HepG2 (cell line): Measurements from ENCODE around the gene CATSPERD. TPM values are rescaled to one million over a fixed set of nuclear protein-coding genes. Genes with fewer than 3 reads are reported as not detected.
A peak's percentile ranks its signal among the peaks of the same experiment; 100 is the strongest.

Source experiments
- ATF7 ChIP-seq, 2 experiments: fragments of 450-650 bp in 1 of 2; sonication (generic) in 1 of 2; formaldehyde crosslinking in 1 of 2; IDR thresholded peaks; 2 replicates each; pipeline versions ENCODE4 v1.4.0 to v1.6.1; 2016 to 2020; ENCODE audit warnings: antibody characterized with exemption in 1 of 2, mild to moderate bottlenecking in 1 of 2, missing genetic modification reagents in 1 of 2
- ATF7-NPFF ChIP-seq: sonication (generic); formaldehyde crosslinking; IDR thresholded peaks from 2 replicates; pipeline ENCODE4 v1.8.1; 2023; ENCODE audit warnings: mild to moderate bottlenecking, low read depth, missing genetic modification reagents, moderate library complexity
- CHD4 ChIP-seq: fragments of 200-600 bp; sonication (generic); IDR thresholded peaks from 2 replicates; pipeline ENCODE4 v1.7.0; 2017; ENCODE audit warnings: mild to moderate bottlenecking, low read length, borderline replicate concordance
- CREB1 ChIP-seq, 2 experiments: fragments of 450-650 bp in 1 of 2; IDR thresholded peaks; 2 replicates each; pipeline ENCODE4 v1.6.1; 2016 to 2017; ENCODE audit warnings: control low read depth in 1 of 2, mild to moderate bottlenecking in 1 of 2, missing compliant biosample characterization in 1 of 2, missing genetic modification characterization in 1 of 2
- ETV5 ChIP-seq: IDR thresholded peaks from 2 replicates; pipeline ENCODE4 v1.6.1; 2018; ENCODE audit warnings: missing biosample characterization, missing genetic modification reagents, inconsistent platforms, borderline replicate concordance
- GPN1 ChIP-seq: sonication (generic); formaldehyde crosslinking; IDR thresholded peaks from 2 replicates; pipeline ENCODE4 v1.5.1; 2020; ENCODE audit warnings: missing genetic modification reagents, borderline replicate concordance
- NFATC3 ChIP-seq: sonication (generic); formaldehyde crosslinking; IDR thresholded peaks from 2 replicates; pipeline ENCODE4 v1.5.1; 2020; ENCODE audit warnings: mild to moderate bottlenecking, missing genetic modification reagents
- NFYC ChIP-seq: IDR thresholded peaks from 2 replicates; pipeline ENCODE4 v1.6.1; 2016; ENCODE audit warnings: missing genetic modification reagents, missing compliant biosample characterization
- PHF21A ChIP-seq: sonication (generic); formaldehyde crosslinking; IDR thresholded peaks from 2 replicates; pipeline ENCODE4 v1.5.0; 2020; ENCODE audit warnings: mild to moderate bottlenecking, missing genetic modification reagents
- ZBTB1 ChIP-seq: sonication (generic); formaldehyde crosslinking; IDR thresholded peaks from 2 replicates; pipeline ENCODE4 v1.4.0; 2020; ENCODE audit warnings: missing genetic modification reagents, borderline replicate concordance
- ZC3H4 ChIP-seq: sonication (generic); formaldehyde crosslinking; IDR thresholded peaks from 2 replicates; pipeline ENCODE4 v1.4.0; 2020; ENCODE audit warnings: missing genetic modification reagents, borderline replicate concordance
- ZNF605 ChIP-seq: sonication (generic); formaldehyde crosslinking; IDR thresholded peaks from 2 replicates; pipeline ENCODE4 v1.8.0; 2022; ENCODE audit warnings: mild to moderate bottlenecking, missing genetic modification reagents
- polyA plus RNA-seq, 8 experiments: library from polyadenylated mRNA; depleted of rRNA in 3 of 8; stranded (reverse) in 7 of 8; unstranded in 1 of 8; fragments of >200 nt; fragmentation: Illumina TruSeq in 4 of 8; extraction: Trizol in 4 of 8; gene quantifications; 2 replicates each; pipeline versions ENCODE4 v1.2.1 to v1.2.3, GENCODE V29; 2011 to 2016; ENCODE audit warnings: low read depth in 4 of 8, missing spikeins in 1 of 8, mixed read lengths in 1 of 8; ENCODE audit not compliant: insufficient read depth in 1 of 8
- total RNA-seq, 5 experiments: library from RNA; depleted of rRNA; stranded (reverse); fragments of >200 nt; fragmentation: Illumina TruSeq; extraction: Trizol; gene quantifications; 2 replicates each; pipeline ENCODE4 v1.2.3, GENCODE V29; 2016; ENCODE audit warnings: low read depth in 1 of 5
- TF ChIP-seq, protein P1 (sequence below): sonication (generic); formaldehyde crosslinking; IDR thresholded peaks from 2 replicates; pipeline ENCODE4 v1.4.0; 2020; ENCODE audit warnings: mild to moderate bottlenecking, missing genetic modification reagents, borderline replicate concordance
- TF ChIP-seq, protein P2 (sequence below): IDR thresholded peaks from 2 replicates; pipeline ENCODE4 v1.6.1; 2018; ENCODE audit warnings: missing genetic modification reagents, mild to moderate bottlenecking, missing compliant biosample characterization
- TF ChIP-seq, protein P3 (sequence below): sonication (generic); formaldehyde crosslinking; IDR thresholded peaks from 2 replicates; pipeline ENCODE4 v1.5.0; 2020; ENCODE audit warnings: missing genetic modification reagents
- TF ChIP-seq, protein P4 (sequence below): sonication (generic); formaldehyde crosslinking; IDR thresholded peaks from 2 replicates; pipeline ENCODE4 v1.5.0; 2020; ENCODE audit warnings: mild to moderate bottlenecking, missing genetic modification reagents
- TF ChIP-seq, protein P5 (sequence below): sonication (generic); formaldehyde crosslinking; IDR thresholded peaks from 2 replicates; pipeline ENCODE4 v1.4.0; 2020; ENCODE audit warnings: mild to moderate bottlenecking, missing genetic modification reagents

The CATSPERD gene
- total and polyA plus RNA-seq, 2 of the 13 experiments (the other 11 are each of a cell fraction or from before 2014, with no cell fraction given) = 0.04 TPM; not detected in 1

DNA sequence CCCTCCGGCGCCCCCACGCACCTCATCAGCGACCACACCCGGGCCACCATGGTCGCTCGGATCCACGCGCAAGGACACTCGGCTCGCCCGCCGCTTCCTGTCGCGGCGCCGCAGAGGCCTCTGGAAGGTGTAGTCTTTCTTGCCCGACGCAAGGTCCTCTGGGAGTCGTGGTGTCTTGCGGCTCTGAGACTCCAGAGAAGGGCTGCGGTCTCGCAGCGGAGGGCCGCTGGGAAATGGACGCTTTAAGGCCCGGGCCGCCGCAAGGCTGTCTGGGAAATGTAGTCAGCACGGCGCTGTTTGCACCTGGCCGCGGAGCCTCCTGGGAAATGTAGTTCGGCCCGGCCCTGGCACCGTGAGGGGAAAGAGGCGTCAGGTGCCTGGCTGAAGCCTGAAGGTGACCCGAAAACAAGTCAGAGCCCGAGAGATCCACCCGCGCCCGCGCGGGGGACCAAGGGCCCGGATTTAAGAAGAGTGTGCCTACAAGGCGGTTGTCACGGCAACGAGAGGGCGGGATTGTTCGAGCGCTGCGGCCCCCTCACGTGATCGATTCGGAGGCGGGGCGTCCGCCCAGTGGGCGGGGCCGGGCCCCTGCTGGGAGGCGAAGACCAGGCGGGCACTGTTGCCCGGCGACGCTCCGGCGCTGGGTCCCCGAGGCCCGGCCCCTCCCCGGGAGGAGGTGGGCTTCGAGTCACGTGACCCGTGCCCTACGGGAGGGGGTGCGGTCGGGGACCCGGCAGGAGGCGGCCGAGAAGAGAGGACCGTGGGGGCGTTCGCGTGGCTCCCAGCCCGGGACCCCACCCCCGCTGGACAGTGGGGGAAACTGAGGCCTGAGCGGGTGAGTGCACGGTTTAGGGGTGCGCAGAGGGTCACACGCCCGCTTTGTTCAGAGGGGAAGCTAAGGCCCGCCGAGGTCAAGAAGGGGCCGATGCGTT, 39.7 kb upstream of the CATSPERD start, which contains the start of the genes HSD11B1L and MICOS13 (continued):
- TF ChIP-seq, protein P1, sequence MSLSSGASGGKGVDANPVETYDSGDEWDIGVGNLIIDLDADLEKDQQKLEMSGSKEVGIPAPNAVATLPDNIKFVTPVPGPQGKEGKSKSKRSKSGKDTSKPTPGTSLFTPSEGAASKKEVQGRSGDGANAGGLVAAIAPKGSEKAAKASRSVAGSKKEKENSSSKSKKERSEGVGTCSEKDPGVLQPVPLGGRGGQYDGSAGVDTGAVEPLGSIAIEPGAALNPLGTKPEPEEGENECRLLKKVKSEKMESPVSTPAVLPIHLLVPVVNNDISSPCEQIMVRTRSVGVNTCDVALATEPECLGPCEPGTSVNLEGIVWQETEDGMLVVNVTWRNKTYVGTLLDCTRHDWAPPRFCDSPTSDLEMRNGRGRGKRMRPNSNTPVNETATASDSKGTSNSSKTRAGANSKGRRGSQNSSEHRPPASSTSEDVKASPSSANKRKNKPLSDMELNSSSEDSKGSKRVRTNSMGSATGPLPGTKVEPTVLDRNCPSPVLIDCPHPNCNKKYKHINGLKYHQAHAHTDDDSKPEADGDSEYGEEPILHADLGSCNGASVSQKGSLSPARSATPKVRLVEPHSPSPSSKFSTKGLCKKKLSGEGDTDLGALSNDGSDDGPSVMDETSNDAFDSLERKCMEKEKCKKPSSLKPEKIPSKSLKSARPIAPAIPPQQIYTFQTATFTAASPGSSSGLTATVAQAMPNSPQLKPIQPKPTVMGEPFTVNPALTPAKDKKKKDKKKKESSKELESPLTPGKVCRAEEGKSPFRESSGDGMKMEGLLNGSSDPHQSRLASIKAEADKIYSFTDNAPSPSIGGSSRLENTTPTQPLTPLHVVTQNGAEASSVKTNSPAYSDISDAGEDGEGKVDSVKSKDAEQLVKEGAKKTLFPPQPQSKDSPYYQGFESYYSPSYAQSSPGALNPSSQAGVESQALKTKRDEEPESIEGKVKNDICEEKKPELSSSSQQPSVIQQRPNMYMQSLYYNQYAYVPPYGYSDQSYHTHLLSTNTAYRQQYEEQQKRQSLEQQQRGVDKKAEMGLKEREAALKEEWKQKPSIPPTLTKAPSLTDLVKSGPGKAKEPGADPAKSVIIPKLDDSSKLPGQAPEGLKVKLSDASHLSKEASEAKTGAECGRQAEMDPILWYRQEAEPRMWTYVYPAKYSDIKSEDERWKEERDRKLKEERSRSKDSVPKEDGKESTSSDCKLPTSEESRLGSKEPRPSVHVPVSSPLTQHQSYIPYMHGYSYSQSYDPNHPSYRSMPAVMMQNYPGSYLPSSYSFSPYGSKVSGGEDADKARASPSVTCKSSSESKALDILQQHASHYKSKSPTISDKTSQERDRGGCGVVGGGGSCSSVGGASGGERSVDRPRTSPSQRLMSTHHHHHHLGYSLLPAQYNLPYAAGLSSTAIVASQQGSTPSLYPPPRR (CRISPR knock-in tag) = 0 out of 2 replicates have a peak, but pooled peaks have one; percentile 31
- TF ChIP-seq, protein P2, sequence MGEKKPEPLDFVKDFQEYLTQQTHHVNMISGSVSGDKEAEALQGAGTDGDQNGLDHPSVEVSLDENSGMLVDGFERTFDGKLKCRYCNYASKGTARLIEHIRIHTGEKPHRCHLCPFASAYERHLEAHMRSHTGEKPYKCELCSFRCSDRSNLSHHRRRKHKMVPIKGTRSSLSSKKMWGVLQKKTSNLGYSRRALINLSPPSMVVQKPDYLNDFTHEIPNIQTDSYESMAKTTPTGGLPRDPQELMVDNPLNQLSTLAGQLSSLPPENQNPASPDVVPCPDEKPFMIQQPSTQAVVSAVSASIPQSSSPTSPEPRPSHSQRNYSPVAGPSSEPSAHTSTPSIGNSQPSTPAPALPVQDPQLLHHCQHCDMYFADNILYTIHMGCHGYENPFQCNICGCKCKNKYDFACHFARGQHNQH (CRISPR knock-in tag) = peak; percentile 52
- peak; percentile 23; the same call in 1 of the 2 replicates for TF ChIP-seq ATF7-NPFF (CRISPR knock-in tag)
- no peak for TF ChIP-seq CHD4
- no peak for TF ChIP-seq PHF21A (CRISPR knock-in tag)
- TF ChIP-seq ATF7 (IDR thresholded peaks at IDR 0.05) = no peak
- no peak for TF ChIP-seq ATF7 (CRISPR knock-in tag; IDR thresholded peaks at IDR 0.05)
- TF ChIP-seq CREB1 (IDR thresholded peaks at IDR 0.05) = peak; percentile 69
- peak; percentile 93 for TF ChIP-seq CREB1 (CRISPR knock-in tag; IDR thresholded peaks at IDR 0.05)
- peak; percentile 79 for TF ChIP-seq ETV5 (CRISPR knock-in tag)
- peak; percentile 37; the same call in 1 of the 2 replicates for TF ChIP-seq NFYC (CRISPR knock-in tag)
- no peak for TF ChIP-seq GPN1 (CRISPR knock-in tag)
- no peak for TF ChIP-seq ZBTB1
- peak; percentile 77 for TF ChIP-seq ZNF605 (CRISPR knock-in tag)
- TF ChIP-seq, protein P3, sequence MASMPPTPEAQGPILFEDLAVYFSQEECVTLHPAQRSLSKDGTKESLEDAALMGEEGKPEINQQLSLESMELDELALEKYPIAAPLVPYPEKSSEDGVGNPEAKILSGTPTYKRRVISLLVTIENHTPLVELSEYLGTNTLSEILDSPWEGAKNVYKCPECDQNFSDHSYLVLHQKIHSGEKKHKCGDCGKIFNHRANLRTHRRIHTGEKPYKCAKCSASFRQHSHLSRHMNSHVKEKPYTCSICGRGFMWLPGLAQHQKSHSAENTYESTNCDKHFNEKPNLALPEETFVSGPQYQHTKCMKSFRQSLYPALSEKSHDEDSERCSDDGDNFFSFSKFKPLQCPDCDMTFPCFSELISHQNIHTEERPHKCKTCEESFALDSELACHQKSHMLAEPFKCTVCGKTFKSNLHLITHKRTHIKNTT (CRISPR knock-in tag) = peak; percentile 80; the same call in 1 of the 2 replicates
- TF ChIP-seq, protein P4, sequence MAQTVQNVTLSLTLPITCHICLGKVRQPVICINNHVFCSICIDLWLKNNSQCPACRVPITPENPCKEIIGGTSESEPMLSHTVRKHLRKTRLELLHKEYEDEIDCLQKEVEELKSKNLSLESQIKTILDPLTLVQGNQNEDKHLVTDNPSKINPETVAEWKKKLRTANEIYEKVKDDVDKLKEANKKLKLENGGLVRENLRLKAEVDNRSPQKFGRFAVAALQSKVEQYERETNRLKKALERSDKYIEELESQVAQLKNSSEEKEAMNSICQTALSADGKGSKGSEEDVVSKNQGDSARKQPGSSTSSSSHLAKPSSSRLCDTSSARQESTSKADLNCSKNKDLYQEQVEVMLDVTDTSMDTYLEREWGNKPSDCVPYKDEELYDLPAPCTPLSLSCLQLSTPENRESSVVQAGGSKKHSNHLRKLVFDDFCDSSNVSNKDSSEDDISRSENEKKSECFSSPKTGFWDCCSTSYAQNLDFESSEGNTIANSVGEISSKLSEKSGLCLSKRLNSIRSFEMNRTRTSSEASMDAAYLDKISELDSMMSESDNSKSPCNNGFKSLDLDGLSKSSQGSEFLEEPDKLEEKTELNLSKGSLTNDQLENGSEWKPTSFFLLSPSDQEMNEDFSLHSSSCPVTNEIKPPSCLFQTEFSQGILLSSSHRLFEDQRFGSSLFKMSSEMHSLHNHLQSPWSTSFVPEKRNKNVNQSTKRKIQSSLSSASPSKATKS (CRISPR knock-in tag) = no peak
- no peak for TF ChIP-seq ZC3H4 (CRISPR knock-in tag)
- no peak for TF ChIP-seq NFATC3 (CRISPR knock-in tag)
- TF ChIP-seq, protein P5, sequence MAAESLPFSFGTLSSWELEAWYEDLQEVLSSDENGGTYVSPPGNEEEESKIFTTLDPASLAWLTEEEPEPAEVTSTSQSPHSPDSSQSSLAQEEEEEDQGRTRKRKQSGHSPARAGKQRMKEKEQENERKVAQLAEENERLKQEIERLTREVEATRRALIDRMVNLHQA (CRISPR knock-in tag) = no peak
